IMR-90 (cell line): Measurements from ENCODE around the gene LIMCH1. TPM values are rescaled to one million over a fixed set of nuclear protein-coding genes. Genes with fewer than 3 reads are reported as not detected.
A peak's percentile ranks its signal among the peaks of the same experiment; 100 is the strongest.

Source experiments
- ATAC-seq: fragments of 200-7000 bp; cut with Tn5 transposase; 2 replicates; pipeline ENCODE4 v1.9.1; 2020; ENCODE audit warnings: low read depth, mild to moderate bottlenecking, moderate library complexity
- BruUV-seq: library from RNA; stranded (reverse); fragments of 400-500 nt; replicated peaks from 2 replicates; lab custom pipeline; 2021; lab: Mats Ljungman, UMichigan
- CTCF ChIA-PET: fragments of 300-600 bp; formaldehyde crosslinking; extraction: SDS; loops from one replicate; lab custom pipeline; 2021; ENCODE audit warnings: antibody characterized with exemption; lab: Yijun Ruan, JAX
- POLR2A ChIA-PET: fragments of 300-600 bp; sonication (Branson Sonifier 250); formaldehyde crosslinking; loops from one replicate; lab custom pipeline; 2022; ENCODE audit warnings: antibody characterized with exemption; ENCODE audit not compliant: unreplicated experiment; lab: Charles Lee
- DNase-seq: peaks from one replicate; pipeline ENCODE4 v3.0.0; 2013
- H2AFZ ChIP-seq: replicated peaks from 2 replicates; pipeline ENCODE3; 2013; ENCODE audit warnings: low read length, mild to moderate bottlenecking; ENCODE audit not compliant: poor library complexity
- H2AK5ac ChIP-seq: 2 replicates; pipeline ENCODE4 v1.6.1; 2013; ENCODE audit warnings: low read depth, low read length, inconsistent platforms
- H2AK9ac ChIP-seq: replicated peaks from 2 replicates; pipeline ENCODE3; 2013; ENCODE audit warnings: mild to moderate bottlenecking, low read depth, low read length, moderate library complexity; ENCODE audit not compliant: poor library complexity
- H2BK120ac ChIP-seq: 2 replicates; pipeline ENCODE4 v1.6.1; 2013; ENCODE audit warnings: low read depth, low read length, inconsistent platforms
- H2BK15ac ChIP-seq: 3 replicates; pipeline ENCODE4 v1.6.1; 2013; ENCODE audit warnings: low read depth, low read length, inconsistent platforms
- H2BK20ac ChIP-seq: 2 replicates; pipeline ENCODE4 v1.6.1; 2013; ENCODE audit warnings: low read depth, mild to moderate bottlenecking, inconsistent platforms, low read length, moderate library complexity
- H2BK5ac ChIP-seq: 2 replicates; pipeline ENCODE4 v1.6.1; 2013; ENCODE audit warnings: mild to moderate bottlenecking, low read depth, low read length, inconsistent platforms; ENCODE audit not compliant: poor library complexity, severe bottlenecking
- H3K14ac ChIP-seq: replicated peaks from 2 replicates; pipeline ENCODE4 v1.6.1; 2013; ENCODE audit warnings: low read depth, low read length, inconsistent platforms
- H3K18ac ChIP-seq: 2 replicates; pipeline ENCODE4 v1.6.1; 2013; ENCODE audit warnings: low read depth, low read length, control low read depth
- H3K23ac ChIP-seq: 2 replicates; pipeline ENCODE4 v1.6.1; 2013; ENCODE audit warnings: low read depth, low read length, inconsistent platforms
- H3K27ac ChIP-seq: 2 replicates; pipeline ENCODE4 v1.5.1; 2013; ENCODE audit warnings: mild to moderate bottlenecking, control low read depth, low read length; ENCODE audit not compliant: insufficient read depth
- H3K27me3 ChIP-seq: 2 replicates; pipeline ENCODE4 v1.6.1; 2013; ENCODE audit warnings: low read length; ENCODE audit not compliant: control insufficient read depth, insufficient read depth
- H3K36me3 ChIP-seq: 2 replicates; pipeline ENCODE4 v1.6.1; 2013; ENCODE audit warnings: low read length, mixed read lengths; ENCODE audit not compliant: control insufficient read depth, insufficient read depth
- H3K4ac ChIP-seq: 2 replicates; pipeline ENCODE4 v1.6.1; 2013; ENCODE audit warnings: low read depth, low read length, inconsistent platforms
- H3K4me1 ChIP-seq: 2 replicates; pipeline ENCODE4 v1.6.1; 2013; ENCODE audit warnings: low read length, mixed read lengths; ENCODE audit not compliant: control insufficient read depth, insufficient read depth
- H3K4me2 ChIP-seq: 2 replicates; pipeline ENCODE4 v1.6.1; 2013; ENCODE audit warnings: low read depth, mild to moderate bottlenecking, control low read depth, low read length, moderate library complexity
- H3K4me3 ChIP-seq: 2 replicates; pipeline ENCODE4 v1.5.1; 2013; ENCODE audit warnings: low read depth, mild to moderate bottlenecking, control low read depth, low read length, moderate library complexity; ENCODE audit not compliant: insufficient read depth
- H3K56ac ChIP-seq: 2 replicates; pipeline ENCODE4 v1.6.1; 2013; ENCODE audit warnings: low read length, inconsistent platforms; ENCODE audit not compliant: insufficient read depth; ENCODE audit errors: extremely low read depth
- H3K79me1 ChIP-seq, 2 experiments: 2 replicates each; pipeline ENCODE4 v1.6.1; 2013; ENCODE audit warnings: low read length in 2 of 2, inconsistent platforms in 1 of 2, low read depth in 1 of 2
- H3K9ac ChIP-seq: 2 replicates; pipeline ENCODE4 v1.6.1; 2013; ENCODE audit warnings: low read depth, low read length, control low read depth
- H3K9me1 ChIP-seq: 2 replicates; pipeline ENCODE4 v1.6.1; 2013; ENCODE audit warnings: low read length, inconsistent platforms; ENCODE audit not compliant: insufficient read depth
- H3K9me3 ChIP-seq: 2 replicates; pipeline ENCODE4 v1.6.1; 2013; ENCODE audit warnings: low read length; ENCODE audit not compliant: control insufficient read depth, insufficient read depth
- H4K20me1 ChIP-seq: 2 replicates; pipeline ENCODE4 v1.6.1; 2013; ENCODE audit warnings: low read length, inconsistent platforms; ENCODE audit not compliant: insufficient read depth
- H4K5ac ChIP-seq: 2 replicates; pipeline ENCODE4 v1.6.1; 2013; ENCODE audit warnings: mild to moderate bottlenecking, low read depth, low read length, control low read depth
- H4K8ac ChIP-seq, 2 experiments: 2 replicates each; pipeline ENCODE4 v1.6.1; 2013; ENCODE audit warnings: low read depth in 2 of 2, low read length in 2 of 2, control low read depth in 1 of 2, inconsistent platforms in 1 of 2
- H4K91ac ChIP-seq: 2 replicates; pipeline ENCODE4 v1.6.1; 2013; ENCODE audit warnings: low read depth, low read length, inconsistent platforms; ENCODE audit not compliant: insufficient read depth
- CEBPB ChIP-seq: IDR thresholded peaks from 2 replicates; pipeline ENCODE4 v1.6.1; 2012; ENCODE audit warnings: low read depth, low read length, improper control_type of control experiment
- POLR2A ChIP-seq: IDR thresholded peaks from 2 replicates; pipeline ENCODE4 v1.6.1; 2012; ENCODE audit warnings: mild to moderate bottlenecking, low read depth, low read length
- WGBS, 2 experiments: methylation state at CpG; one replicate each; pipeline versions ENCODE4 v1.1.5 to v1.1.7; 2013; ENCODE audit warnings: missing lambda C conversion rate in 2 of 2; ENCODE audit not compliant: insufficient read length in 1 of 2; ENCODE audit errors: extremely low coverage in 2 of 2; 5-methylcytosine and 5-hydroxymethylcytosine counted together
- dilution Hi-C: fragments of 300-500 bp; cut with HindIII; formaldehyde crosslinking; loops from one replicate; pipeline ENCODE4 v1.14.3; 2018; ENCODE audit warnings: low sequenced_read_pairs; ENCODE audit not compliant: unreplicated experiment
- in situ Hi-C: fragments of 300-500 bp; cut with MboI; formaldehyde crosslinking; loops from 3 replicates; pipeline ENCODE4 v1.14.3; 2019; ENCODE audit warnings: low sequenced_read_pairs, inconsistent platforms, mixed read lengths
- intact Hi-C: fragments of 100-400 bp; cut with micrococcal nuclease; formaldehyde crosslinking; loops from 2 replicates; pipeline ENCODE4 v1.10.0; 2022
- polyA plus RNA-seq, 3 experiments: library from polyadenylated mRNA; depleted of rRNA; stranded (reverse); fragments of >200 nt; gene quantifications; 2 replicates each; pipeline ENCODE4 v1.2.3, GENCODE V29; 2012; ENCODE audit warnings: low replicate concordance in 1 of 3
- total RNA-seq: library from RNA; depleted of rRNA; stranded (reverse); fragments of >200 nt; gene quantifications from 2 replicates; pipeline ENCODE4 v1.2.3, GENCODE V29; 2012

The LIMCH1 gene
- total and polyA plus RNA-seq, 2 of the 4 experiments (the other 2 are of a cell fraction), result 0.89 to 2.9 TPM

GRCh38 chr4:41613821-41614220 lies 75.9 kb downstream of the LIMCH1 start:
- Histone ChIP-seq H2BK5ac (no peak overlapping the region), H3K18ac (no peak overlapping the region), H2BK20ac (no peak overlapping the region), H3K9ac (no peak overlapping the region), H3K4me2 (no peak overlapping the region), H4K8ac (no peak overlapping the region), H2BK15ac (no peak overlapping the region), H2AK9ac (no peak overlapping the region), H3K9me3 (no peaks in the 10 kb centered on the region), H3K4ac (no peak overlapping the region), H3K14ac (no peak overlapping the region), H2BK120ac (no peak overlapping the region), H3K4me1 (0 out of 2 replicates have a peak, but pooled peaks cover 1% of the 10 kb centered on the region), H3K36me3 (no peaks in the 10 kb centered on the region), H3K27me3 (peaks cover 2% of the 10 kb centered on the region), H3K9me1 (no peaks in the 10 kb centered on the region), H4K20me1 (no peaks in the 10 kb centered on the region), H3K23ac (no peak overlapping the region), H3K27ac (no peak overlapping the region), H2AFZ (no peak overlapping the region), H4K5ac (no peak overlapping the region), H4K91ac (no peak overlapping the region), H3K4me3 (no peak overlapping the region), H3K79me1 (no peaks in the 10 kb centered on the region), H3K56ac (no peak overlapping the region), H2AK5ac (no peak overlapping the region)
- CTCF ChIA-PET, result no interaction called here
- ATAC-seq (no peak), DNase-seq (no peak)
- WGBS, 2 experiments, result no CpG with 5 or more reads among the region's 1 CpG
- POLR2A ChIA-PET, result no interaction called here
- no peak for TF ChIP-seq POLR2A
- 0 out of 2 replicates have a peak, but pooled peaks have one; percentile 20 for TF ChIP-seq CEBPB
- in situ Hi-C loops (no loop called here), dilution Hi-C loops (no loop called here), intact Hi-C loops (no loop called here)
- no TSS peak for BruUV-seq
